Measurements from ENCODE around the gene AVPR2.

AVPR2 gene

GRCh38 chrX:153903991-153904957 lies at the start of gene AVPR2:
Gene AVPR2, plus strand, starts transcription at chrX:153904673. Its CDS starts 473 bp downstream, at chrX:153905146.
- no peak for DNase-seq (ENCODE audit: low read depth in 2 of 2)

- no peak for DNase-seq (ENCODE audit: low read depth in 2 of 2)
These were observed 49.8 kb upstream of the AVPR2 start for GRCh38 chrX:153854702-153855101.

- no peak for DNase-seq (ENCODE audit: low read depth in 2 of 2)
These were observed 47.0 kb upstream of the AVPR2 start for GRCh38 chrX:153857348-153857903.

GRCh38 chrX:153861151-153861550 lies 43.3 kb upstream of the AVPR2 start:
- no peak for DNase-seq (ENCODE audit: low read depth in 2 of 2)

- no peak for DNase-seq (ENCODE audit: low read depth in 2 of 2)
These were observed 42.7 kb upstream of the AVPR2 start for GRCh38 chrX:153861733-153862310.

GRCh38 chrX:153862369-153863250 lies 41.9 kb upstream of the AVPR2 start:
- DNase-seq (ENCODE audit: low read depth in 2 of 2): no peak

GRCh38 chrX:153863251-153863991 lies 41.1 kb upstream of the AVPR2 start:
- no peak for DNase-seq (ENCODE audit: low read depth in 2 of 2)

- DNase-seq (ENCODE audit: low read depth in 2 of 2): no peak
These were observed 40.4 kb upstream of the AVPR2 start for GRCh38 chrX:153864101-153864500.

- no peak for DNase-seq (ENCODE audit: low read depth in 2 of 2)
These were observed 39.7 kb upstream of the AVPR2 start for GRCh38 chrX:153864561-153865320.

- DNase-seq (ENCODE audit: low read depth in 2 of 2): no peak
These were observed 39.2 kb upstream of the AVPR2 start for GRCh38 chrX:153865321-153865580.

- no peak for DNase-seq (ENCODE audit: low read depth in 2 of 2)
These were observed 38.8 kb upstream of the AVPR2 start for GRCh38 chrX:153865685-153866084.

GRCh38 chrX:153866302-153867019 lies 38.0 kb upstream of the AVPR2 start:
- no peak for DNase-seq (ENCODE audit: low read depth in 2 of 2)

- no peak for DNase-seq (ENCODE audit: low read depth in 2 of 2)
These were observed 37.3 kb upstream of the AVPR2 start for GRCh38 chrX:153867139-153867538.

- DNase-seq (ENCODE audit: low read depth in 2 of 2): no peak
These were observed 36.8 kb upstream of the AVPR2 start for GRCh38 chrX:153867671-153868070.

- DNase-seq (ENCODE audit: low read depth in 2 of 2): no peak
These were observed 35.6 kb upstream of the AVPR2 start for GRCh38 chrX:153868576-153869472.

GRCh38 chrX:153869473-153870287 lies 34.8 kb upstream of the AVPR2 start:
- DNase-seq (ENCODE audit: low read depth in 2 of 2): no peak

- no peak for DNase-seq (ENCODE audit: low read depth in 2 of 2)
These were observed 34.2 kb upstream of the AVPR2 start for GRCh38 chrX:153870288-153870690.

- DNase-seq (ENCODE audit: low read depth in 2 of 2): no peak
These were observed 33.6 kb upstream of the AVPR2 start for GRCh38 chrX:153870791-153871360.
